Keratinocyte (primary cell): ENCODE results near the gene ZNF225.

Source experiments
- CTCF ChIP-seq, 3 experiments: IDR thresholded peaks in 1 of 3; conservative IDR thresholded peaks in 1 of 3; optimal IDR thresholded peaks in 1 of 3; 2 replicates in 2 of 3; 3 replicates in 1 of 3; pipeline versions ENCODE3 to v1.5.1; 2011; ENCODE audit warnings: low read length in 3 of 3, mild to moderate bottlenecking in 3 of 3, moderate library complexity in 2 of 3, control low read depth in 1 of 3, inconsistent platforms in 1 of 3; ENCODE audit not compliant: insufficient read depth in 2 of 3; ENCODE audit errors: extremely low read depth in 1 of 3
- EZH2 ChIP-seq: IDR thresholded peaks from one replicate; pipeline ENCODE4 v1.6.1; 2012; ENCODE audit warnings: inconsistent platforms, mild to moderate bottlenecking, low read length, moderate library complexity

- no peak for TF ChIP-seq CTCF (optimal IDR thresholded peaks at IDR 0.05 in 1 of 3, IDR thresholded peaks at IDR 0.05 in 1 of 3, conservative IDR thresholded peaks at IDR 0.05 in 1 of 3; ENCODE audit: extremely low read depth in 1 of 3, insufficient read depth in 2 of 3, low read length in 3 of 3)
- no peak for TF ChIP-seq EZH2
These were observed 51.7 kb downstream of the ZNF225 start, which contains the start of gene ZNF226 for GRCh38 chr19:44164673-44165512.
